ENCODE measurements around the gene TMEM39A. TPM values are rescaled to one million over a fixed set of nuclear protein-coding genes. Genes with fewer than 3 reads are reported as not detected.

Gene TMEM39A
- polyA plus RNA-seq, 1 of the 3 experiments (the other 2 are of a cell fraction): 13.2 TPM

DNA sequence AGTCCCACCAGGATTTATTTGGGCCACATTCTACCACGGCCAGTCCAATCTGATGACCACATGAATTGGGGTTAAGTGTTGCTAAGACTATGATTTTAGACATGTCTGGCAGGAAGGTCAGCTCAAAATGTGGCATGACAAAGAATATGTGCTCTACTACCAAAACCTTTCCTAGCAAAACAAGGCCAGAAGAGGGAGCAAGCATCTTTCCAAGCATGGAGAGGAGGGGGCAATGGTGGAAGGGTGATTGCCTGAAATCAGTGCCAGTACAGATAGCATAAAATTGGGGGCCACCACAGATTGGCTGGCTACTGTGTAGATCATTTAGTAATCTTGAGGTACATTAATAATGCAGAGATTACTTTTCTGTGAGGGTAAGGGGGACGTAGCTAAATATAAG lies 43.2 kb downstream of the TMEM39A start:
- no peaks in the 10 kb centered on the region for H3K9me2 ChIP-seq
- no peaks in the 10 kb centered on the region for H4K20me1 ChIP-seq (ENCODE audit: insufficient read depth)
- H3K27me3 ChIP-seq (ENCODE audit: insufficient read depth): no peaks in the 10 kb centered on the region
- H2AFZ ChIP-seq (ENCODE audit: low read depth): no peak overlapping the region
- H3K4me1 ChIP-seq (ENCODE audit: control insufficient read depth in 1 of 2, insufficient read depth in 2 of 2, low read depth in 1 of 2, low read length in 1 of 2): no peaks in the 10 kb centered on the region; a peak in 1 of 4 replicates
- H3K4me3 ChIP-seq (ENCODE audit: low read depth in 2 of 2, low read length in 1 of 2): no peak overlapping the region
- H3K36me3 ChIP-seq (replicated peaks in 1 of 2; ENCODE audit: control insufficient read depth in 1 of 2, insufficient read depth in 2 of 2, low read length in 1 of 2): peaks cover 3 to 22% of the 10 kb centered on the region in 2 experiments
- 73% methylated on average over 2 of the region's 2 CpGs for WGBS (ENCODE audit: low lambda C conversion rate)
- H3K4me2 ChIP-seq: no peak overlapping the region
- peaks cover 8% of the 10 kb centered on the region for H3F3A ChIP-seq (replicated peaks; ENCODE audit: insufficient read depth)
- H3K9ac ChIP-seq: no peak overlapping the region
- no peak for DNase-seq
- CTCF ChIA-PET: interaction anchor here (2.1 kb wide), 1 partner anchor 261 kb away, joined by 6 read pairs; no protein-coding TSS in a partner anchor
- H3K79me2 ChIP-seq (ENCODE audit: insufficient read depth): no peaks in the 10 kb centered on the region
- no peak overlapping the region; a peak in 1 of 4 replicates for H3K27ac ChIP-seq (ENCODE audit: low read depth in 2 of 2, low read length in 1 of 2)
- TF ChIP-seq, protein P1, sequence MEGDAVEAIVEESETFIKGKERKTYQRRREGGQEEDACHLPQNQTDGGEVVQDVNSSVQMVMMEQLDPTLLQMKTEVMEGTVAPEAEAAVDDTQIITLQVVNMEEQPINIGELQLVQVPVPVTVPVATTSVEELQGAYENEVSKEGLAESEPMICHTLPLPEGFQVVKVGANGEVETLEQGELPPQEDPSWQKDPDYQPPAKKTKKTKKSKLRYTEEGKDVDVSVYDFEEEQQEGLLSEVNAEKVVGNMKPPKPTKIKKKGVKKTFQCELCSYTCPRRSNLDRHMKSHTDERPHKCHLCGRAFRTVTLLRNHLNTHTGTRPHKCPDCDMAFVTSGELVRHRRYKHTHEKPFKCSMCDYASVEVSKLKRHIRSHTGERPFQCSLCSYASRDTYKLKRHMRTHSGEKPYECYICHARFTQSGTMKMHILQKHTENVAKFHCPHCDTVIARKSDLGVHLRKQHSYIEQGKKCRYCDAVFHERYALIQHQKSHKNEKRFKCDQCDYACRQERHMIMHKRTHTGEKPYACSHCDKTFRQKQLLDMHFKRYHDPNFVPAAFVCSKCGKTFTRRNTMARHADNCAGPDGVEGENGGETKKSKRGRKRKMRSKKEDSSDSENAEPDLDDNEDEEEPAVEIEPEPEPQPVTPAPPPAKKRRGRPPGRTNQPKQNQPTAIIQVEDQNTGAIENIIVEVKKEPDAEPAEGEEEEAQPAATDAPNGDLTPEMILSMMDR (IDR thresholded peaks at IDR 0.05): no peak
- TF ChIP-seq FOXM1 (IDR thresholded peaks at IDR 0.05; ENCODE audit: low read depth) (no peak), RAD21 (IDR thresholded peaks at IDR 0.05; ENCODE audit: low read length) (peak; percentile 45)
- H3K9me3 ChIP-seq: no peaks in the 10 kb centered on the region
- POLR2A ChIA-PET: no interaction called here

DNA sequence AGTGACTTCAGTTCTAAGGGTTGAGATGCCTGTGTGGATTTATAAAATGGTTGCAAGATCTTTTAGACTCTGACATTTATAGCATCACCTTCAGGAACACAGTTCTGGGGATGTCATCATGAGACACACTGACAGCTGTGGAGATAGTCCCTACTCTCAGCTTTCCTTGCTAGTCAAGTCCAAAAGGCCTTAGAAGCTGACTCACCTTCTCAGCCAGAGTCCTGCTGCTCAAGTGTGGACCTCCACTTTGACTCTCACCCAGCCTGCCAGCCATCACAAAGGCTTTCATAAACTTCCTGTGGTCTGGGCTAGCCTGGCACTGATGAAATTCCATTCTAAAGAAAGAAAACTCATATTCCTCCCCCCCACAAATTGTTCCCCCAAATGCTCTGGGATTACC lies 44.8 kb downstream of the TMEM39A start:
- TF ChIP-seq EP300 (IDR thresholded peaks at IDR 0.05; ENCODE audit: borderline replicate concordance in 1 of 2, low read depth in 1 of 2, low read length in 1 of 2): no peak
- TF ChIP-seq, protein P2, sequence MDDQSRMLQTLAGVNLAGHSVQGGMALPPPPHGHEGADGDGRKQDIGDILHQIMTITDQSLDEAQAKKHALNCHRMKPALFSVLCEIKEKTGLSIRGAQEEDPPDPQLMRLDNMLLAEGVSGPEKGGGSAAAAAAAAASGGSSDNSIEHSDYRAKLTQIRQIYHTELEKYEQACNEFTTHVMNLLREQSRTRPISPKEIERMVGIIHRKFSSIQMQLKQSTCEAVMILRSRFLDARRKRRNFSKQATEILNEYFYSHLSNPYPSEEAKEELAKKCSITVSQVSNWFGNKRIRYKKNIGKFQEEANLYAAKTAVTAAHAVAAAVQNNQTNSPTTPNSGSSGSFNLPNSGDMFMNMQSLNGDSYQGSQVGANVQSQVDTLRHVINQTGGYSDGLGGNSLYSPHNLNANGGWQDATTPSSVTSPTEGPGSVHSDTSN (IDR thresholded peaks at IDR 0.05): no peak
- no peak for TF ChIP-seq RCOR1 (IDR thresholded peaks at IDR 0.05; ENCODE audit: low read length)
- TF ChIP-seq, protein P3, sequence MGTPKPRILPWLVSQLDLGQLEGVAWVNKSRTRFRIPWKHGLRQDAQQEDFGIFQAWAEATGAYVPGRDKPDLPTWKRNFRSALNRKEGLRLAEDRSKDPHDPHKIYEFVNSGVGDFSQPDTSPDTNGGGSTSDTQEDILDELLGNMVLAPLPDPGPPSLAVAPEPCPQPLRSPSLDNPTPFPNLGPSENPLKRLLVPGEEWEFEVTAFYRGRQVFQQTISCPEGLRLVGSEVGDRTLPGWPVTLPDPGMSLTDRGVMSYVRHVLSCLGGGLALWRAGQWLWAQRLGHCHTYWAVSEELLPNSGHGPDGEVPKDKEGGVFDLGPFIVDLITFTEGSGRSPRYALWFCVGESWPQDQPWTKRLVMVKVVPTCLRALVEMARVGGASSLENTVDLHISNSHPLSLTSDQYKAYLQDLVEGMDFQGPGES (IDR thresholded peaks at IDR 0.05; ENCODE audit: low read depth, low read length): no peak
- no peak for TF ChIP-seq RXRA (IDR thresholded peaks at IDR 0.05; ENCODE audit: borderline replicate concordance, low read depth)
- TF ChIP-seq MEF2A (IDR thresholded peaks at IDR 0.05; ENCODE audit: borderline replicate concordance, low read depth): no peak
- no peak overlapping the region for H2AFZ ChIP-seq (ENCODE audit: low read depth)
- CTCF ChIA-PET: interaction anchor here (1.2 kb wide), 1 partner anchor 12 kb away, joined by 3 read pairs; no protein-coding TSS in a partner anchor
- peaks cover 3 to 33% of the 10 kb centered on the region in 2 experiments for H3K36me3 ChIP-seq (replicated peaks in 1 of 2; ENCODE audit: control insufficient read depth in 1 of 2, insufficient read depth in 2 of 2, low read length in 1 of 2)
- no peak overlapping the region for H3K27ac ChIP-seq (ENCODE audit: low read depth in 2 of 2, low read length in 1 of 2)
- POLR2A ChIA-PET: no interaction called here
- no peaks in the 10 kb centered on the region for H3K9me2 ChIP-seq
- no peaks in the 10 kb centered on the region; a peak in 1 of 4 replicates for H3K4me1 ChIP-seq (ENCODE audit: control insufficient read depth in 1 of 2, insufficient read depth in 2 of 2, low read depth in 1 of 2, low read length in 1 of 2)
- no peak for DNase-seq
- H3K9me3 ChIP-seq: no peaks in the 10 kb centered on the region
- no peak overlapping the region for H3K9ac ChIP-seq
- H4K20me1 ChIP-seq (ENCODE audit: insufficient read depth): no peaks in the 10 kb centered on the region
- H3K4me2 ChIP-seq: no peak overlapping the region
- no peaks in the 10 kb centered on the region for H3K27me3 ChIP-seq (ENCODE audit: insufficient read depth)
- peaks cover 3% of the 10 kb centered on the region for H3F3A ChIP-seq (replicated peaks; ENCODE audit: insufficient read depth)
- H3K4me3 ChIP-seq (ENCODE audit: low read depth in 2 of 2, low read length in 1 of 2): no peak overlapping the region
- no peaks in the 10 kb centered on the region for H3K79me2 ChIP-seq (ENCODE audit: insufficient read depth)
